PFSK-1 (cell line): Measurements from ENCODE around the gene UBE2H.

Source experiments
- POLR2AphosphoS5 ChIP-seq: IDR thresholded peaks from 2 replicates; pipeline ENCODE4 v1.6.1; 2012; ENCODE audit warnings: low read depth, mild to moderate bottlenecking, control low read depth, low read length, moderate library complexity
- REST ChIP-seq, 2 experiments: IDR thresholded peaks; 2 replicates each; pipeline versions ENCODE4 v1.6.1 to v1.8.0; 2011 to 2012; ENCODE audit warnings: low read depth in 2 of 2, low read length in 2 of 2, control low read depth in 1 of 2, inconsistent platforms in 1 of 2, mild to moderate bottlenecking in 1 of 2, moderate library complexity in 1 of 2; ENCODE audit not compliant: insufficient read depth in 1 of 2
- SIN3A ChIP-seq: IDR thresholded peaks from 2 replicates; pipeline ENCODE4 v1.6.1; 2012; ENCODE audit warnings: mild to moderate bottlenecking, low read length, moderate library complexity, borderline replicate concordance; ENCODE audit not compliant: insufficient read depth
- TAF1 ChIP-seq: IDR thresholded peaks from 2 replicates; pipeline ENCODE4 v1.6.1; 2012; ENCODE audit warnings: low read length, control low read depth, borderline replicate concordance; ENCODE audit not compliant: insufficient read depth

- TF ChIP-seq POLR2AphosphoS5 (no peak), REST (IDR thresholded peaks at IDR 0.05; ENCODE audit: insufficient read depth in 1 of 2, low read depth in 2 of 2, low read length in 2 of 2) (no peak), TAF1 (no peak), SIN3A (no peak)
Observed at GRCh38 chr7:129939881-129940280, 12.9 kb downstream of the UBE2H start.
